ENCODE results near the gene PLA2G4B. TPM values are rescaled to one million over a fixed set of nuclear protein-coding genes. Genes with fewer than 3 reads are reported as not detected.

Gene PLA2G4B
- total RNA-seq, 1 donor from 2014 or later: 17.7 TPM

- no peak for DNase-seq (ENCODE audit: extremely low spot score, unreplicated experiment)
- no peak overlapping the region for H3K27ac Mint-ChIP-seq
- no peak for TF ChIP-seq CTCF (conservative IDR thresholded peaks at IDR 0.05)
- H3K27me3 Mint-ChIP-seq: no peaks in the 10 kb centered on the region
- H3K4me1 Mint-ChIP-seq (ENCODE audit: unreplicated experiment): peaks cover 14% of the 10 kb centered on the region
- no peak overlapping the region for H3K4me3 Mint-ChIP-seq
- H3K36me3 Mint-ChIP-seq: peaks cover 8% of the 10 kb centered on the region
- no peaks in the 10 kb centered on the region for H3K9me3 Mint-ChIP-seq
These were observed 54.2 kb downstream of the PLA2G4B start for GRCh38 chr15:41892621-41893421.

GRCh38 chr15:41893422-41894250 lies 55.0 kb downstream of the PLA2G4B start, which contains the start of gene SPTBN5:
TSS of gene SPTBN5 (minus strand) at chr15:41894053. CDS start at chr15:41893497, 556 bp downstream.
- no peak for DNase-seq (ENCODE audit: extremely low spot score, unreplicated experiment)
- H3K9me3 Mint-ChIP-seq: no peaks in the 10 kb centered on the region
- peaks cover 12% of the 10 kb centered on the region for H3K36me3 Mint-ChIP-seq
- no peak within 1 kb of the TSS for H3K27ac Mint-ChIP-seq
- no peak for TF ChIP-seq CTCF (conservative IDR thresholded peaks at IDR 0.05)
- peaks cover 17% of the 10 kb centered on the region for H3K4me1 Mint-ChIP-seq (ENCODE audit: unreplicated experiment)
- H3K4me3 Mint-ChIP-seq: no peak within 1 kb of the TSS
- H3K27me3 Mint-ChIP-seq: no peaks in the 10 kb centered on the region

DNA sequence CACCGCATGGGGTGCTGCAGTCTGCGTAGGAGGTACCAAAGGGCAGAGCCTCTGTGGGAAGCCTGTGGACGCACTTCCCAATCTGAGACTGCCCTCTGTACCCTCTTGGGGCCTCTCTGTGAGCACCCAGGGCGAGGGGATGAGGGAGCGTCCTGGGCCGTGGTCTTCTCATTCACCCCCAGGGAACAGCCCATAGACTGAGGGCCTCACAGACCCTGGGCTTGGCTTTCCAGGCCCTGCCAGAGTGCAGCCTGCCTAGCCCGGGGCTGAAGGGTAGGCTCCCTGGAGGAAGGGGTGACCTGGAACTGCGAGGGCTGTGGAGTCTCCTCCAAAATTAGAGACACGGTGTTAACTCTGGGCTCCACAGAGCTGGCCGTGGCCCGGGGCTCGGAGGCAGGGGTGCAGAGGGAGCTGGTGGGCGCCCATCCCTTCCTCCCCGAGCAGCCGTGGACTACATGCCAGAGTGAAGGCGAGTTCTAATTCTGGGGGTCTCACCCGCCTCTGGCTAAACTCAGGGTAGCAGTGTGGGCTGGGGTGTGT lies 55.7 kb downstream of the PLA2G4B start:
- H3K4me3 Mint-ChIP-seq: no peak overlapping the region
- H3K27me3 Mint-ChIP-seq: no peaks in the 10 kb centered on the region
- H3K4me1 Mint-ChIP-seq (ENCODE audit: unreplicated experiment): peaks cover 17% of the 10 kb centered on the region
- no peak for DNase-seq (ENCODE audit: extremely low spot score, unreplicated experiment)
- H3K9me3 Mint-ChIP-seq: no peaks in the 10 kb centered on the region
- peaks cover 16% of the 10 kb centered on the region for H3K36me3 Mint-ChIP-seq
- no peak overlapping the region for H3K27ac Mint-ChIP-seq
- TF ChIP-seq CTCF (conservative IDR thresholded peaks at IDR 0.05): no peak

- H3K36me3 Mint-ChIP-seq: peaks cover 18% of the 10 kb centered on the region
- peak overlapping the region; percentile 27 for H3K4me3 Mint-ChIP-seq
- DNase-seq (ENCODE audit: extremely low spot score, unreplicated experiment): no peak
- no peak for TF ChIP-seq CTCF (conservative IDR thresholded peaks at IDR 0.05)
- peaks cover 17% of the 10 kb centered on the region for H3K4me1 Mint-ChIP-seq (ENCODE audit: unreplicated experiment)
- H3K27me3 Mint-ChIP-seq: no peaks in the 10 kb centered on the region
- H3K9me3 Mint-ChIP-seq: no peaks in the 10 kb centered on the region
- H3K27ac Mint-ChIP-seq: peak overlapping the region; percentile 51
These were observed 56.3 kb downstream of the PLA2G4B start for GRCh38 chr15:41894791-41895463.

- no peak for TF ChIP-seq CTCF (conservative IDR thresholded peaks at IDR 0.05)
- Mint-ChIP-seq H3K27ac (peak overlapping the region; percentile 51), H3K9me3 (no peaks in the 10 kb centered on the region), H3K4me1 (ENCODE audit: unreplicated experiment) (peaks cover 17% of the 10 kb centered on the region), H3K4me3 (peak overlapping the region; percentile 27), H3K36me3 (peaks cover 18% of the 10 kb centered on the region), H3K27me3 (no peaks in the 10 kb centered on the region)
- no peak for DNase-seq (ENCODE audit: extremely low spot score, unreplicated experiment)
These were observed 56.8 kb downstream of the PLA2G4B start for GRCh38 chr15:41895491-41895890.
